K562 (cell line): Measurements from ENCODE around the gene NPM1. TPM values are rescaled to one million over a fixed set of nuclear protein-coding genes. Genes with fewer than 3 reads are reported as not detected.

ENCODE experiments used
- ATAC-seq: fragments of 200-7000 bp; cut with Tn5 transposase; 3 replicates; pipeline ENCODE4 v1.9.1; 2020; ENCODE audit warnings: moderate library complexity
- BruUV-seq: library from RNA; stranded (reverse); fragments of 400-500 nt; replicated peaks from 2 replicates; lab custom pipeline; 2021; lab: Mats Ljungman, UMichigan
- CTCF ChIA-PET: fragments of 300-600 bp; formaldehyde crosslinking; extraction: SDS; loops from one replicate; lab custom pipeline; 2021; ENCODE audit warnings: low intra/inter-chr PET ratio; lab: Yijun Ruan, JAX
- POLR2A ChIA-PET: fragments of 300-600, 350-650 bp; sonication (Branson Sonifier 250); formaldehyde crosslinking; extraction: SDS; loops from one replicate; lab custom pipeline; 2021; ENCODE audit warnings: antibody characterized with exemption, inconsistent platforms; lab: Yijun Ruan, JAX
- DNase-seq, 4 experiments: peaks; one replicate each; pipeline versions ENCODE4 v3.0.0 to v3.0.0-alpha.2; 2011 to 2018; ENCODE audit warnings: low spot score in 3 of 4, mixed read lengths in 3 of 4; ENCODE audit errors: extremely low read depth in 1 of 4
- FAIRE-seq: peaks from 2 replicates; lab custom pipeline; 2011; peaks lifted over from hg19 to GRCh38; lab: Jason Lieb, UNC
- H2AFZ ChIP-seq: 2 replicates; pipeline ENCODE4 v1.6.0; 2011; ENCODE audit warnings: low read depth, low read length, control low read depth, inconsistent platforms
- H3K27ac ChIP-seq: fragments of 200-600 bp; 3 replicates; pipeline ENCODE4 v1.8.0; 2011; ENCODE audit warnings: low read depth, mild to moderate bottlenecking, control low read depth, inconsistent platforms, low read length, moderate library complexity, mixed read lengths; ENCODE audit errors: extremely low read depth
- H3K27me3 ChIP-seq, 2 experiments: fragments of 300-600 bp in 1 of 2; 2 replicates in 1 of 2; 3 replicates in 1 of 2; pipeline versions ENCODE4 v1.6.0 to v1.8.0; 2011; ENCODE audit warnings: inconsistent platforms in 2 of 2, low read length in 2 of 2, mild to moderate bottlenecking in 1 of 2, mixed read lengths in 1 of 2, moderate library complexity in 1 of 2; ENCODE audit not compliant: control insufficient read depth in 2 of 2, insufficient read depth in 2 of 2
- H3K36me3 ChIP-seq: fragments of 300-600 bp; 3 replicates; pipeline ENCODE4 v1.8.0; 2011; ENCODE audit warnings: mild to moderate bottlenecking, low read length, inconsistent platforms; ENCODE audit not compliant: control insufficient read depth, insufficient read depth
- H3K4me1 ChIP-seq, 2 experiments: fragments of 200-600 bp in 1 of 2; replicated peaks in 1 of 2; 2 replicates in 1 of 2; 3 replicates in 1 of 2; pipeline versions ENCODE4 v1.5.1 to v1.8.0; 2011; ENCODE audit warnings: inconsistent platforms in 2 of 2, low read length in 2 of 2, mild to moderate bottlenecking in 1 of 2, mixed read lengths in 1 of 2, moderate library complexity in 1 of 2; ENCODE audit not compliant: control insufficient read depth in 2 of 2, insufficient read depth in 2 of 2
- H3K4me2 ChIP-seq: 2 replicates; pipeline ENCODE4 v1.6.1; 2011; ENCODE audit warnings: low read length, control low read depth, inconsistent platforms, mixed read lengths; ENCODE audit not compliant: insufficient read depth
- H3K4me3 ChIP-seq: fragments of 200-600 bp; sonication (generic), shearing (Covaris generic); 2 replicates; pipeline ENCODE4 v1.5.1; 2016; ENCODE audit warnings: control low read depth, inconsistent platforms
- H3K79me2 ChIP-seq: fragments of 200-600 bp; 3 replicates; pipeline ENCODE4 v1.8.0; 2011; ENCODE audit warnings: low read length, inconsistent platforms; ENCODE audit not compliant: control insufficient read depth, insufficient read depth
- H3K9ac ChIP-seq, 2 experiments: 2 replicates each; pipeline versions ENCODE4 v1.6.0 to v1.6.1; 2011; ENCODE audit warnings: low read depth in 2 of 2, low read length in 2 of 2, control low read depth in 1 of 2, inconsistent platforms in 1 of 2, mild to moderate bottlenecking in 1 of 2, mixed read lengths in 1 of 2; ENCODE audit not compliant: insufficient read depth in 1 of 2
- H3K9me1 ChIP-seq: one replicate; pipeline ENCODE4 v1.6.0; 2011; ENCODE audit warnings: inconsistent platforms, mild to moderate bottlenecking, low read length, moderate library complexity; ENCODE audit not compliant: control insufficient read depth, insufficient read depth
- H3K9me3 ChIP-seq: replicated peaks from 2 replicates; pipeline ENCODE4 v1.5.1; 2011; ENCODE audit warnings: low read depth, low read length, inconsistent platforms; ENCODE audit not compliant: control insufficient read depth, insufficient read depth
- H4K20me1 ChIP-seq: replicated peaks from 2 replicates; pipeline ENCODE4 v1.6.1; 2011; ENCODE audit warnings: low read length, inconsistent platforms, mixed read lengths; ENCODE audit not compliant: control insufficient read depth, insufficient read depth
- CXXC5 ChIP-seq: fragments of 250-450 bp; sonication (Bioruptor Pico); IDR thresholded peaks from 2 replicates; pipeline ENCODE4 v1.8.0; 2022; ENCODE audit warnings: inconsistent platforms, mild to moderate bottlenecking, moderate library complexity
- HCFC1 ChIP-seq: IDR thresholded peaks from 2 replicates; pipeline ENCODE4 v1.6.1; 2012; ENCODE audit warnings: low read depth, low read length, improper control_type of control experiment
- HINFP ChIP-seq: fragments of 450-650 bp; conservative IDR thresholded peaks from 2 replicates; pipeline ENCODE4 v1.6.1; 2016; ENCODE audit warnings: missing genetic modification characterization, low read depth, mild to moderate bottlenecking, control low read depth, missing compliant biosample characterization
- ILK ChIP-seq: fragments of 450-650 bp; IDR thresholded peaks from 2 replicates; pipeline ENCODE4 v1.6.1; 2016; ENCODE audit warnings: missing genetic modification characterization, low read depth, mild to moderate bottlenecking, missing compliant biosample characterization, moderate library complexity, borderline replicate concordance
- MEF2D ChIP-seq: conservative IDR thresholded peaks from 2 replicates; pipeline ENCODE4 v1.6.1; 2016; ENCODE audit warnings: low read depth, missing genetic modification characterization, missing compliant biosample characterization
- PTRF ChIP-seq: fragments of 450-650 bp; IDR thresholded peaks from 2 replicates; pipeline ENCODE4 v1.6.1; 2016; ENCODE audit warnings: mild to moderate bottlenecking, missing genetic modification characterization, missing compliant biosample characterization
- RBBP5 ChIP-seq: fragments of 200-600 bp; sonication (generic); IDR thresholded peaks from 2 replicates; pipeline ENCODE4 v1.6.1; 2012; ENCODE audit warnings: borderline replicate concordance, mild to moderate bottlenecking, low read length, control low read depth, inconsistent platforms; ENCODE audit not compliant: insufficient read depth, poor library complexity, severe bottlenecking
- TAF9B ChIP-seq: fragments of 450-650 bp; IDR thresholded peaks from 2 replicates; pipeline ENCODE4 v1.6.1; 2018; ENCODE audit warnings: mild to moderate bottlenecking; ENCODE audit not compliant: partially characterized antibody
- TSHZ1 ChIP-seq: fragments of 250-450 bp; sonication (Bioruptor Pico); IDR thresholded peaks from 2 replicates; pipeline ENCODE4 v1.4.0; 2020; ENCODE audit warnings: mild to moderate bottlenecking, moderate library complexity
- ZHX1 ChIP-seq: fragments of 150-350 bp; conservative IDR thresholded peaks from 2 replicates; pipeline ENCODE4 v1.6.1; 2014; ENCODE audit warnings: low read length
- whole genome bisulfite sequencing: fragments of 100-300 bp; shearing (Covaris generic); methylation state at CpG from one replicate; pipeline ENCODE4 v1.1.6; 2016; ENCODE audit warnings: low coverage, mixed read lengths; ENCODE audit not compliant: insufficient coverage; ENCODE audit errors: missing lambda C conversion rate; 5-methylcytosine and 5-hydroxymethylcytosine counted together
- in situ Hi-C: fragments of 300-500 bp; cut with MboI; formaldehyde crosslinking; loops from 4 replicates; pipeline ENCODE4 v1.15.0; 2018; ENCODE audit warnings: inconsistent platforms, mixed read lengths
- intact Hi-C: fragments of 100-400 bp; cut with micrococcal nuclease; formaldehyde crosslinking; loops from 2 replicates; pipeline ENCODE4 v1.14.2; 2022
- polyA plus RNA-seq, 8 experiments: library from polyadenylated mRNA; depleted of rRNA in 4 of 8; stranded (reverse) in 5 of 8; unstranded in 3 of 8; fragments of >200 nt; fragmentation: Nextera tagmentation in 2 of 8; fragmentation: Illumina TruSeq in 1 of 8; extraction: Ambion mirVana in 2 of 8; extraction: Trizol in 1 of 8; gene quantifications; 2 replicates each; pipeline versions ENCODE4 v1.2.1 to v1.2.3, GENCODE V29; 2011 to 2014; ENCODE audit warnings: inconsistent platforms in 1 of 8, missing spikeins in 1 of 8
- total RNA-seq, 7 experiments: library from RNA; depleted of rRNA in 6 of 7; stranded (reverse); fragments of >200 nt in 6 of 7; fragmentation: Illumina TruSeq in 2 of 7; extraction: Trizol in 2 of 7; gene quantifications; 2 replicates each; pipeline versions ENCODE4 v1.2.1 to v1.2.3, GENCODE V29; 2011 to 2021; ENCODE audit warnings: low replicate concordance in 1 of 7

Gene NPM1
- total and polyA plus RNA-seq, 9 of the 15 experiments (the other 6 are each of a cell fraction or from before 2014, with no cell fraction given) = 2,438 to 6,909 (median 5,639) TPM

- no peaks in the 10 kb centered on the region for H3K79me2 ChIP-seq
- H3K36me3 ChIP-seq = no peaks in the 10 kb centered on the region
- H3K4me3 ChIP-seq = no peak overlapping the region
- CTCF ChIA-PET = no interaction called here
- H3K4me1 ChIP-seq = peaks cover 0 to 7% of the 10 kb centered on the region in 2 experiments; a peak in 2 of 5 replicates
- no peak for FAIRE-seq
- no peak overlapping the region for H3K4me2 ChIP-seq
- no peak overlapping the region for H3K9ac ChIP-seq
- intact Hi-C loops = no loop called here
- DNase-seq = no peak
- in situ Hi-C loops = no loop called here
- peaks cover 19 to 83% of the 10 kb centered on the region in 2 experiments for H3K27me3 ChIP-seq
- 41% methylated on average over 13 of the region's 17 CpGs for WGBS
- POLR2A ChIA-PET = no interaction called here
- H4K20me1 ChIP-seq = peaks cover 6% of the 10 kb centered on the region; the same call in 1 of the 2 replicates
- no peak overlapping the region for H3K27ac ChIP-seq
- no peak overlapping the region for H2AFZ ChIP-seq
- H3K9me1 ChIP-seq = no peaks in the 10 kb centered on the region
- no TSS peak for BruUV-seq
- H3K9me3 ChIP-seq = no peaks in the 10 kb centered on the region
- ATAC-seq = no peak
- TF ChIP-seq HCFC1 = no peak
- no peak for TF ChIP-seq PTRF (tag)
- TF ChIP-seq CXXC5 (CRISPR knock-in tag) = no peak
- TF ChIP-seq TAF9B = no peak
- no peak for TF ChIP-seq HINFP
- TF ChIP-seq RBBP5 = no peak
- TF ChIP-seq TSHZ1 (CRISPR knock-in tag) = no peak
- no peak for TF ChIP-seq ILK (tag)
- no peak for TF ChIP-seq ZHX1
- no peak for TF ChIP-seq MEF2D (tag)
Measured at GRCh38 chr5:171451421-171451820, 63.8 kb downstream of the NPM1 start.
